Mesothelial cell of epicardium (in vitro differentiated cells): ENCODE measurements around the gene SAXO1. TPM values are rescaled to one million over a fixed set of nuclear protein-coding genes. Genes with fewer than 3 reads are reported as not detected.

ENCODE experiments used
- DNase-seq, 2 experiments: peaks; one replicate each; pipeline ENCODE4 v3.0.0; 2021; ENCODE audit warnings: low spot score in 2 of 2; ENCODE audit not compliant: unreplicated experiment in 2 of 2
- H3K27ac Mint-ChIP-seq: 2 replicates; pipeline ENCODE4 v1.8.0; 2021; ENCODE audit warnings: mixed read lengths
- H3K27me3 Mint-ChIP-seq: 2 replicates; pipeline ENCODE4 v1.8.0; 2021; ENCODE audit warnings: low read depth, mixed read lengths
- H3K36me3 Mint-ChIP-seq: 2 replicates; pipeline ENCODE4 v1.8.0; 2021; ENCODE audit warnings: mixed read lengths
- H3K4me1 Mint-ChIP-seq: 2 replicates; pipeline ENCODE4 v1.8.0; 2021; ENCODE audit warnings: mixed read lengths
- H3K4me3 Mint-ChIP-seq: 2 replicates; pipeline ENCODE4 v1.8.0; 2021; ENCODE audit warnings: mild to moderate bottlenecking, moderate library complexity, mixed read lengths
- H3K9me3 Mint-ChIP-seq: 2 replicates; pipeline ENCODE4 v1.8.0; 2021; ENCODE audit warnings: mixed read lengths
- total RNA-seq: library from RNA; stranded (reverse); gene quantifications from 3 replicates; pipeline ENCODE4 v1.2.1, GENCODE V29; 2021
- TF ChIP-seq, protein P1 (sequence below): fragments of 200-600 bp; sonication (generic); IDR thresholded peaks from one replicate; pipeline ENCODE4 v1.5.0; 2021; ENCODE audit warnings: antibody characterized with exemption; ENCODE audit not compliant: unreplicated experiment

The SAXO1 gene
- total RNA-seq, 1 donor from 2014 or later = 0.38 TPM

DNA sequence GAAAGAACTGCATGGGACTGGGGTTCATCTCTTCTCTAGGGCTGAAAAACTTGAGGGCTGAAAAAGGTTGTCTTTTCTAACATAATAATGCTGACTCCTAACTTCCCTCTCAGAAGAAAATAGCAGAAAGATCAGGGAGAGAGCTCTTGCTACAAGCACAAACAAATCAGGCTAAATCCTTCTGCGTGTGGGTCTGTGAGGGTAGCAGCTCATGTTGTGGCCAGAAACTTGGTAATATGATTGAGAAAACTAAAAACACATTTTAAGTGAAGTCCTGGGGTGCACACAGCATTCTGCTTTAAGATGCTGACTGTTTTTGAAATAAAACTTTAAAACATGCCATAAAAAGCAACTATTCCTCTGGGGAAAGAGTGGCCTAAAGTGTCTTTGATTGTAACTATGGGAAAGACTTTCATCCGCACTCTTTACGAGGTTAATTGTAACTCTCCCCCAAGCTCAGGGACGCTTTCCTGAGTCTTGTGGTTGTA, 56.7 kb downstream of the SAXO1 start:
- Mint-ChIP-seq H3K9me3 (no peaks in the 10 kb centered on the region), H3K27me3 (no peaks in the 10 kb centered on the region)

DNA sequence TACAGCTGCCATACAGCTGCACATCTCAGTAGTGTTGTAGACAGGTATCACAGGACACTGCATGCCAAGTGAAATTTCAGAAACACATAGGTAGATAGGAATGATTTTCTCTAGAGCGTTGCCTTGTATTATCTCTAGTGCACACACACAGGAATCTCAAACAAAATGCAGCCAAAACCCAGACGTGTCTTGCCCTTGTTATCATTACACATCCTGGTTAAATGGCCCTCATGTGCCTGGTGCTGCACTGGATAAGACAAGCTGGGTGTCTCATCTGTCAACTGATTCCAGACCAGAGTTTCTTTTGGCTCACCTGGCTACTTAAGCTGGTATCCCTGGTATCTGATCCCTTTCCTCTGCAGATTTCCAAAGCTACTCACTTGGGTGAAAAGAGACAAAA, 59.7 kb downstream of the SAXO1 start:
- TF ChIP-seq, protein P1, sequence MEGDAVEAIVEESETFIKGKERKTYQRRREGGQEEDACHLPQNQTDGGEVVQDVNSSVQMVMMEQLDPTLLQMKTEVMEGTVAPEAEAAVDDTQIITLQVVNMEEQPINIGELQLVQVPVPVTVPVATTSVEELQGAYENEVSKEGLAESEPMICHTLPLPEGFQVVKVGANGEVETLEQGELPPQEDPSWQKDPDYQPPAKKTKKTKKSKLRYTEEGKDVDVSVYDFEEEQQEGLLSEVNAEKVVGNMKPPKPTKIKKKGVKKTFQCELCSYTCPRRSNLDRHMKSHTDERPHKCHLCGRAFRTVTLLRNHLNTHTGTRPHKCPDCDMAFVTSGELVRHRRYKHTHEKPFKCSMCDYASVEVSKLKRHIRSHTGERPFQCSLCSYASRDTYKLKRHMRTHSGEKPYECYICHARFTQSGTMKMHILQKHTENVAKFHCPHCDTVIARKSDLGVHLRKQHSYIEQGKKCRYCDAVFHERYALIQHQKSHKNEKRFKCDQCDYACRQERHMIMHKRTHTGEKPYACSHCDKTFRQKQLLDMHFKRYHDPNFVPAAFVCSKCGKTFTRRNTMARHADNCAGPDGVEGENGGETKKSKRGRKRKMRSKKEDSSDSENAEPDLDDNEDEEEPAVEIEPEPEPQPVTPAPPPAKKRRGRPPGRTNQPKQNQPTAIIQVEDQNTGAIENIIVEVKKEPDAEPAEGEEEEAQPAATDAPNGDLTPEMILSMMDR = no peak
- Mint-ChIP-seq H3K4me1 (peaks cover 50% of the 10 kb centered on the region), H3K27ac (no peak overlapping the region), H3K9me3 (no peaks in the 10 kb centered on the region), H3K36me3 (no peaks in the 10 kb centered on the region), H3K27me3 (peaks cover 2% of the 10 kb centered on the region), H3K4me3 (no peak overlapping the region)
- DNase-seq = no peak

More for the DNA sequence above, 56.7 kb downstream of the SAXO1 start:
- TF ChIP-seq, protein P1 = no peak
- DNase-seq = no peak
- peaks cover 53% of the 10 kb centered on the region for H3K4me1 Mint-ChIP-seq
- H3K27ac Mint-ChIP-seq = peak overlapping the region; percentile 93
- H3K36me3 Mint-ChIP-seq = no peaks in the 10 kb centered on the region
- no peak overlapping the region for H3K4me3 Mint-ChIP-seq

DNA sequence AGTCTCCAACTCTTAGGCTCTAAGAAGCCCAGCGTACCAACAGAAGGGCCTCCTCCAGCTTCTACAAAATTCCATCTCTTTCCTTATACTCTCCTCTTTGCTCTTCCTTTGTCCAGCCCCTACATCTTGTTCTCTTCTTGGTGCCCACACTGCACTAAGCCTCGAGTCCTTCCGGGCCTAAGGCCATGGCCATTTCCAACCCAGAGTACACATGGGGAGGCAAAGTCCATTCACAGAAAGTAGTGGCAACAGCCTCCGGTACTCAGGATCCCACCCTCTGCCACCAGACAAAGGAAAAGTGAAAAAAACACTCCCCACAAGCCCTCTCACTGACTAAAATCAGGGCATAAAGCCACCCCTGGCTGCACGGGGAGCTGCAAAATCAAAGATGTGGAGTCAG, 60.3 kb downstream of the SAXO1 start:
- peaks cover 2% of the 10 kb centered on the region for H3K27me3 Mint-ChIP-seq
- H3K9me3 Mint-ChIP-seq = peaks cover 3% of the 10 kb centered on the region
- no peak overlapping the region for H3K4me3 Mint-ChIP-seq
- no peak for DNase-seq
- TF ChIP-seq, protein P1 = no peak
- H3K4me1 Mint-ChIP-seq = peaks cover 50% of the 10 kb centered on the region
- H3K36me3 Mint-ChIP-seq = no peaks in the 10 kb centered on the region
- H3K27ac Mint-ChIP-seq = no peak overlapping the region

DNA sequence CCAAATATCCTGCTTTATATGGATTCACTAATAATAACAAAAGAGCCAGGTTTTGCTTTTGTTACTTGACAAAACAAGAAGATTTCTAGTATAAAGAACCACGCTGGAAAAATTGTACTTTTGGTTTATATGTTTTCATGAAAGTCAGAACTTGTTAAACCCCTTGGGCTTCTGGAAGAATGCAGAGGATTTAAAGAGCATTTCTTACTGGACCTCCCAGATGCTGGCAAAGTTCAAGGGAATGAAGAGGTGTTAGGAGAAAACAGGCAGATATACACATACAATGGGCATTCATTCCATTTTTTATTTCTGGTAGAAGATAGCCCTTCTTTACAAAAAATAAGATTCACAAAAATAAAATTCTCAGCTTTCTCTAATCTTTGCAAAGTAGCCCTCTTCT, 61.1 kb downstream of the SAXO1 start:
- H3K4me1 Mint-ChIP-seq = peaks cover 45% of the 10 kb centered on the region
- no peak for DNase-seq
- H3K27me3 Mint-ChIP-seq = peaks cover 2% of the 10 kb centered on the region
- H3K36me3 Mint-ChIP-seq = no peaks in the 10 kb centered on the region
- no peak overlapping the region for H3K27ac Mint-ChIP-seq
- peaks cover 3% of the 10 kb centered on the region for H3K9me3 Mint-ChIP-seq
- H3K4me3 Mint-ChIP-seq = no peak overlapping the region
- TF ChIP-seq, protein P1 = no peak

DNA sequence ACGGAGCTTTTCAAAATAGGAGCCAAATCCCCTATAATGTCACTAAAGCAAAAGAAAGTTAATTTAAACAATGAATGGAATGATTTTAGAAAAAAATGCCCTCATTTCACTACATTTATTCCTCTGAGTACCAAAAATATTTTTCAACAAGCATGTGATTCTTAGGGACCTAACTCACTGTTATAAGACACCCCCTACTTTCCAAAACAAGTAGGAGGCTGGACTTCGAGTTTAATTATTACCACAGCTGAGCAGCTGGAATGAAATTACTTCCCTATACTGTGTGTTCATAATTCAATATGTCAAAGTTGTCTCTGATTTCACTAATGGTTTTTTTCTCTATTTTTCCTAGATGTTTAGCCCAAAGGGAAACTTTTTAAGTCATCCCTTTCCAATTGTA, 61.6 kb downstream of the SAXO1 start:
- Mint-ChIP-seq H3K4me1 (peaks cover 40% of the 10 kb centered on the region), H3K27me3 (peaks cover 2% of the 10 kb centered on the region), H3K9me3 (peaks cover 8% of the 10 kb centered on the region), H3K36me3 (no peaks in the 10 kb centered on the region), H3K27ac (no peak overlapping the region), H3K4me3 (no peak overlapping the region)
- TF ChIP-seq, protein P1 = no peak
- DNase-seq = no peak

DNA sequence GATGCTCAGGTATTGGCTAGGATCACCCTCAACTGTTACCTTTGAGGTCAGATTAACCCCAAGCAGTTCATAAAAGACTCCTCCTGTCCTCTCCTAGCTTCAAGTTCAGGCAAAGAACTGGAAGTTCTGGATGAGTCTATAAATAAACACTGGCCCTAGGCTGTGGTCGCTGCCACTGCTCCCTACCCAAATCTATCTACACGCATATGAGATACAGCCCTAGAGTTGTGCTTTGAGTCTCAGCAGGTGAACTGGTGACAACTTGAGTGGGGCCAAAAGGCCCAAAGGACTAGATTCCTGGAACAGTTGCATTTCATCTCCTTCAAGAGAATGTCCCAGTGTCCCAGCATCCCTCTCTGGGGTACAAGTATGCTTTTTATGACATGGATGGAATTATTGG, 62.6 kb downstream of the SAXO1 start:
- DNase-seq = no peak
- TF ChIP-seq, protein P1 = no peak
- H3K4me3 Mint-ChIP-seq = no peak overlapping the region
- H3K9me3 Mint-ChIP-seq = peaks cover 17% of the 10 kb centered on the region
- peaks cover 2% of the 10 kb centered on the region for H3K27me3 Mint-ChIP-seq
- no peaks in the 10 kb centered on the region for H3K36me3 Mint-ChIP-seq
- H3K27ac Mint-ChIP-seq = no peak overlapping the region
- peaks cover 29% of the 10 kb centered on the region for H3K4me1 Mint-ChIP-seq
